GM21723 (cell line): Measurements from ENCODE around the gene FMO1.
"Not testable (repeated sequence)": the region's sequence is repeated elsewhere in the genome, so short reads cannot be mapped to it uniquely, and the experiment has no call there.

ENCODE experiments used
- ATAC-seq: cut with Tn5 transposase; IDR thresholded peaks from one replicate; pipeline ENCODE4 v1.9.1; 2021; ENCODE audit warnings: mild to moderate bottlenecking, moderate library complexity; ENCODE audit not compliant: unreplicated experiment

FMO1 gene

GRCh38 chr1:171248302-171248701 lies at the start of gene FMO1:
Gene FMO1 (plus strand): TSS chr1:171248494. CDS start chr1:171258088, 9,594 bp downstream.
- ATAC-seq, result no peak

GRCh38 chr1:171204296-171204695 lies 44.0 kb upstream of the FMO1 start:
- no peak for ATAC-seq

GRCh38 chr1:171206204-171206977 lies 41.9 kb upstream of the FMO1 start:
- no peak for ATAC-seq

GRCh38 chr1:171206978-171207355 lies 41.3 kb upstream of the FMO1 start:
- ATAC-seq, result no peak

GRCh38 chr1:171207377-171207776 lies 40.9 kb upstream of the FMO1 start:
- no peak for ATAC-seq

GRCh38 chr1:171210355-171210754 lies 37.9 kb upstream of the FMO1 start:
- ATAC-seq, result no peak

- ATAC-seq, result no peak
Measured at GRCh38 chr1:171212607-171213351, 35.5 kb upstream of the FMO1 start.

- ATAC-seq, result no peak
Measured at GRCh38 chr1:171213559-171214454, 34.5 kb upstream of the FMO1 start.

- ATAC-seq, result no peak
Measured at GRCh38 chr1:171217658-171218443, 30.4 kb upstream of the FMO1 start.

GRCh38 chr1:171218661-171219060 lies 29.6 kb upstream of the FMO1 start:
- no peak for ATAC-seq

GRCh38 chr1:171219346-171220080 lies 28.8 kb upstream of the FMO1 start:
- no peak for ATAC-seq

GRCh38 chr1:171220081-171220420 lies 28.2 kb upstream of the FMO1 start:
- no peak for ATAC-seq

- no peak for ATAC-seq
Measured at GRCh38 chr1:171220581-171221054, 27.7 kb upstream of the FMO1 start.

- no peak for ATAC-seq
Measured at GRCh38 chr1:171221665-171222591, 26.4 kb upstream of the FMO1 start.

- no peak for ATAC-seq
Measured at GRCh38 chr1:171222936-171223335, 25.4 kb upstream of the FMO1 start.

GRCh38 chr1:171224257-171224656 lies 24.0 kb upstream of the FMO1 start:
- not testable (repeated sequence) for ATAC-seq

- ATAC-seq, result peak; percentile 86
Measured at GRCh38 chr1:171226747-171227370, 21.4 kb upstream of the FMO1 start.

- ATAC-seq, result no peak
Measured at GRCh38 chr1:171231326-171231725, 17.0 kb upstream of the FMO1 start.
